NCI-H1694 (cell line): Measurements from ENCODE around the gene CSH2.
"Not testable (repeated sequence)": the region's sequence is repeated elsewhere in the genome, so short reads cannot be mapped to it uniquely, and the experiment has no call there.

Experiments
- DNase-seq: peaks from one replicate; lab custom pipeline; 2025; lab: John Stamatoyannopoulos, UW

Gene CSH2

GRCh38 chr17:63896524-63897354 lies 23.3 kb upstream of the CSH2 start, which contains the start of gene CSH1:
TSS of gene CSH1 (minus strand) at chr17:63896574. CDS start at chr17:63896511, 63 bp downstream.
- not testable (repeated sequence) for DNase-seq

- not testable (repeated sequence) for DNase-seq
Measured at GRCh38 chr17:63894821-63895220, 21.3 kb upstream of the CSH2 start.

- not testable (repeated sequence) for DNase-seq
Measured at GRCh38 chr17:63894021-63894420, 20.5 kb upstream of the CSH2 start.

- not testable (repeated sequence) for DNase-seq
Measured at GRCh38 chr17:63892316-63893037, 19.0 kb upstream of the CSH2 start.

GRCh38 chr17:63889026-63889848 lies 15.8 kb upstream of the CSH2 start:
- DNase-seq: peak; percentile 64

DNA sequence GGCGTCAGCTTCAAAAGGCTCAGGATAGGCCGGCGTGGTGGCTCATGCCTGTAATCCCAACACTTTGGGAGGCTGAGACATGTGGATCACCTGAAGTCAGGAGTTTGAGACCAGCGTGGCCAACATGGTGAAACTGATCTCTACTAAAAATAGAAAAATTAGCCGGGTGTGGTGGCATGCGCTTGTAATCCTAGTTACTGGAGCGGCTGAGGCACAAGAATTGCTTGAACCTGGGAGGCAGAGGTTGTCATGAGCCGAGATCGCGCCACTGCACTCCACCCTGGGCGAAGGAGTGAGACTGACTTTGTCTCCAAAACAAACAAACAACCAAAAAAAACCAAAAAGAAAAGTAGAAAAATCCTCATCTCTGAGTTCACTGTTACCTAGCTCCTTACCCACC lies 11.6 kb upstream of the CSH2 start:
- DNase-seq: not testable (repeated sequence)

DNA sequence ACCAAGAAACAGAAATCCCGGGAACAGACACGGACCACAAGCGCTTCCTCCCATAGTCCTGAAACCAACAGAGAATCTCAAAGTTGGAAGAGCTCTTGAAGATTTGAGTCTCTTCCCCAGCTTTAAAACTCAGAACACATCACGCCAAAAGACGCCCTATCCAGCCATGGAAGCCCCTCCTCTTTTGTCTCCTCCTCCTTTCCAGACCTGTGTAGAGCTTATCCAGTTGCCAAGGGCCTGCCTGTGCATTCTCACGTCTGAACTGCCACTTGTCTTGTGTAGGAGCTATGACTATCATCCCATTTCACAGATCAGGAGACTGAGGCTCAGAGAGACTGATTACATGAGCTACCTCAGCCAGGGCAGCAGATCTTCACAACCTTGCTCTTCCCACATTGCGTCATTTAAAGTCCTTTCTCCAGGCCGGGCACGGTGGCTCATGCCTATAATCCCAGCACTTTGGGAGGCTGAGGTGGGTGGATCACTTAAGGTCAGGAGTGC lies 9.2 kb upstream of the CSH2 start:
- not testable (repeated sequence) for DNase-seq

- peak; percentile 14 for DNase-seq
Measured at GRCh38 chr17:63881935-63882601, 8.6 kb upstream of the CSH2 start, which contains the start of gene GH2. TSS of gene GH2 (minus strand) at chr17:63881944. CDS start at chr17:63881801, 143 bp downstream.

GRCh38 chr17:63881337-63881736 lies 7.9 kb upstream of the CSH2 start:
- not testable (repeated sequence) for DNase-seq

DNA sequence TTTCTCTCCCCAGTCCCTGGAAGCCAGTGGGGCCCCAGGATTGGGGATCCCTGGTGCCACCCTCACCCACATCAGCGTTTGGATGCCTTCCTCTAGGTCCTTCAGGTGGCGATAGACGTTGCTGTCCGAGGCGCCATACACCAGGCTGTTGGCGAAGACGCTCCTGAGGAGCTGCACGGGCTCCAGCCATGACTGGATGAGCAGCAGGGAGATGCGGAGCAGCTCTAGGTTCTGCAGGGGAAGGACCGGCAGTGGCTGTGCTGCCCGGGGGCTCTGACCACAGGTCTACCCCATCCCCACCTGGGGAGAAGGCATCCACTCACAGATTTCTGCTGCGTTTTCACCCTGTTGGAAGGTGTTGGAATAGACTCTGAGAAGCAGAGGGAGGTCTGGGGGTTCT lies 7.2 kb upstream of the CSH2 start:
- DNase-seq: no peak

- DNase-seq: not testable (repeated sequence)
Measured at GRCh38 chr17:63878413-63878812, 4.9 kb upstream of the CSH2 start.

GRCh38 chr17:63874693-63875092 lies 1.2 kb upstream of the CSH2 start:
- not testable (repeated sequence) for DNase-seq

DNA sequence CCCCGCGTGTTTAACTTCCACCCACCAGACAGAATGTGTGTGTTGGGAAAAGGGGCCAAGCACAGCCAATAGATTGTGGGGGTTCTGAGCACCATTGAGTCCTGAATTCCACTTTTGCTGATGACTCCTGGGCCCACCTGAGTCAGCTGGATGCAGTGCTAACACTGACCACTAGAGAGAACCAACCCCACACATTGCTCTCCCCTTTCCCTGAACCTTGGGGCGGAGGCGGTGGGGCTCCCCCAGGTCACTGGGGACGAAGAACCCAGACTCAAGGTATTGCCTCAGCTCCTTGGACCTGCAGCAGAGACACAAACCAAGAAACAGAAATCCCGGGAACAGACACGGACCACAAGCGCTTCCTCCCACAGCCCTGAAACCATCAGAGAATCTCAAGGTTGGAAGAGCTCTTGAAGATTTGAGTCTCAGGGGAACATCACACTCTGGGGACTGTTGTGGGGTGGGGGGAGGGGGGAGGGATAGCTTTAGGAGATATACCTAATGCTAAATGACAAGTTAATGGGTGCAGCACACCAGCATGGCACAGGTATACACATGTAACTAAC lies 667 bp upstream of the CSH2 start:
- DNase-seq: not testable (repeated sequence)

DNA sequence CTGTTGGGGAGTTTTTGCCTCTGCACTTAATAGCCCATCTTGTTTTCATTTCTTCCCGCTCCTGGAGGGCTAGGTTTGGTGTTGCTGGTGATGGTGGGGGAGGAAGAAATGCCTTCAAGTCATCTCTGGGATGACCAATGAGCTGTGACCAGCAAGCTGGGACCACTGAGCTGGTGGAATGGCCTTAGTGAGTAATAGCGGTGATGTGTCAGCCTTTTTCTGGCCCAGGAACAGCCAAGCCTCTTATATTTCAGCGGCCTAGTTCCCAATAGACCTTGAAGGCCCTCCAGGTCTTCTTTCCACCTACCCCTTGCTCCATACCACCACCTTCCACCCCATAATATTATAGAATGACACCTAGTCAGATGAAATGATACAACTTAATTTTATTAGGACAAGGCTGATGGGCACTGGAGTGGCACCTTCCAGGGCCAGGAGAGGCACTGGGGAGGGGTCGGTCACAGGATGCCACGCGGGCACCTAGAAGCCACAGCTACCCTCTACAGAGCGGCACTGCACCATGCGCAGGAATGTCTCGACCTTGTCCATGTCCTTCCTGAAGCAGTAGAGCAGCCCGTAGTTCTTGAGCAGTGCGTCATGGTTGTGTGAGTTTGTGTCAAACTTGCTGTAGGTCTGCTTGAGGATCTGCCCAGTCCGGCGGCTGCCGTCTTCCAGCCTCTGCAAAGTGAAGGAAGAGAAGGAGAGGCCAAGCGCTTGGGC lies 1.7 kb downstream of the CSH2 start:
- DNase-seq: not testable (repeated sequence)

- DNase-seq: not testable (repeated sequence)
Measured at GRCh38 chr17:63870292-63870665, 3.2 kb downstream of the CSH2 start.

DNA sequence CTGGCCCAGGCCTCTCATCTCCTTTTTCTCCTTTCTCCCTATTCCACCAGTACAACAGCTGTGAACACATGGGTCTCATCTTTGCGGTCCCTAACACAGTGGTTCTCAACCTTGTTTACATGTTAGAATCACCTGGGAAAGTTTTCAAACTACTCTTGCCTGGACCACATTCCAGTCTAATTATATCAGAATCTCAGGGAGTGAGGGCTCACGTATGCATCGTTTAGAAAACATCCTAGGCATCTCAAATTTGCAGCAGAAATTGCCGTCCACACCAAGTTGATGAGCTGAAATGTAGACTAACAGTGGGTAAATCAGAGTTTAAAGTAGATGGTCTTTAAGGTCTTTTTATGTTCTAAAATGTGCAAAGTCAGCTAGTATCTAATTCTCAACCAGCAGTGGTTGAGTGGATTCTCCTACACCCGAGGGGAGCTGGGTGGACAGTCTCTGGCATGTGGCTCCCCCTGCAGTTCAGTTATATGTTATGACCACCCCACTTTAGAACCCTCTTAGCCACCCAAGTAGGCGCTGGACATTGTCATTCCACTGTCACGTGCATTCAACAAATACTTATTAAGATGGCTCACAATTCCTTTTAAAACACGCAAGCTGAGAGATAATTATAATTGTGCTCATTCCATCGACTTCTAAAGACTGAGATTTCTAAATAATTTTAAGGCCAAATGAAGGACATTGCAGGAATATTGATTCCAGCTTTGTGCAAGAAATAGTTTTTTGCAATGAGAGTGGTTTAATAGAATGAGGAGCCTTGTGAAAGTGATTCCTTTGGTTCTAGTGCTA lies 3.8 kb downstream of the CSH2 start:
- DNase-seq: not testable (repeated sequence)

DNA sequence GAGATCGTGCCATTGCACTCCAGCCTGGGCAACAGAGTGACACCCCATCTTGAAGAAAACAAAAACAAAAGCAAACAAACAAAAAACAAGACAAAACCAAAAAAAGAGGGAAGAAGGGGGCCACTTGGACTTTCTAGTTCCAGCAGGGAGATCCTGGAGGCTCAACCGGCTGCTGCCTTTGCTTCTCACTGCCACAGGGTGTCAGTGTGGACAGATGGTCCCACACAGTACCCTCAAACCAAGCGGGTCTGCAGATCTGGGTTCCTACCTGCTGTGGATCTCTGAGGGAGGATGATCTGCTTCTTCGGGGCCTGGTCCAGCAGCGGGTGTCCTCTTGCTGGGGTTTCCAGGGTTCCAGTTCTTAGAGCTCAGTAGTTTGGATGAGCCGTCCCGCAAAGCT lies 6.9 kb downstream of the CSH2 start:
- DNase-seq: not testable (repeated sequence)

DNA sequence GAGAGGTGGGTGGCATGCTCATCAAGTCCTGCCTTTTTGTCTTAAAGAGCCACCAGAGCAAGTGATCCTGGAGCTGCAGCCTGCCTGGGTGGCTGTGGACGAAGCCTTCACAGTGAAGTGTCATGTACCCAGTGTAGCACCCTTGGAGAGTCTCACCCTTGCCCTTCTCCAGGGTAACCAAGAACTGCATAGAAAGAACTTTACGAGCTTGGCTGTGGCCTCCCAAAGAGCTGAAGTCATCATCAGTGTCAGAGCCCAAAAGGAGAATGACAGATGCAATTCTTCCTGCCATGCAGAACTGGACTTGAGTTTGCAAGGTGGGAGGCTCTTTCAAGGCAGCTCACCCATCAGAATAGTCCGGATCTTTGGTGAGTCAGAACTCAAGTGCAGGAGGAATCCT lies 14.2 kb downstream of the CSH2 start:
- DNase-seq: no peak

DNA sequence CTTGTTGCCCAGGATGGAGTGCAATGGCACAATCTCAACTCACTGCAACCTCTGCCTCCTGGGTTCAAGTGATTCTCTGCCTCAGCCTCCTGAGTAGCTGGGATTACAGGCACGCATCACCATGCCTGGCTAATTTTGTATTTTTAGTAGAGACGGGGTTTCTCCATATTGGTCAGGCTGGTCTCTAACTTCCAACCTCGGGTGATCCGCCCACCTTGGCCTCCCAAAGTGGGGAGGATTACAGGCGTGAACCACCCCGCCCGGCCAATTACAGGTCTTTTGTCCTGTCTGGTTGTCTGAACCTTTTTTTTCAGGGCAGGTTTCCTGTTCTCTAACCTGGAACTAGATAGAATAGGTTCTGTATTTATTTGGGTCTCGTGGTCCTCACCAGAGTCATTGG lies 17.1 kb downstream of the CSH2 start:
- DNase-seq: not testable (repeated sequence)
